Heart left ventricle (tissue), 16 donors: ENCODE results near the gene PSEN2. TPM values are rescaled to one million over a fixed set of nuclear protein-coding genes. Genes with fewer than 3 reads are reported as not detected.
"Not testable (repeated sequence)": the region's sequence is repeated elsewhere in the genome, so short reads cannot be mapped to it uniquely, and the experiment has no call there.

Experiments used
- ATAC-seq, 4 donors: fragments of 200-7000 bp; cut with Tn5 transposase; one replicate each; pipeline ENCODE4 v1.9.1; 2020 to 2022; ENCODE audit warnings: moderate library complexity in 4 of 4, mild to moderate bottlenecking in 3 of 4, moderate number of reproducible peaks in 1 of 4
- DNase-seq, 5 donors: peaks; one replicate each; pipeline ENCODE4 v3.0.0-alpha.2; 2020
- H3K27ac ChIP-seq, 12 donors: fragments of 200-600 bp; sonication (generic) in 4 of 12; one replicate each; pipeline versions ENCODE4 v1.5.0 to v1.8.0; 2016 to 2022; ENCODE audit warnings: mild to moderate bottlenecking in 2 of 12
- H3K27me3 ChIP-seq, 9 donors: fragments of 200-600 bp; sonication (generic) in 2 of 9; one replicate each; pipeline versions ENCODE4 v1.5.1 to v1.8.0; 2016 to 2022; ENCODE audit warnings: mild to moderate bottlenecking in 3 of 9
- H3K36me3 ChIP-seq, 9 donors: fragments of 200-600 bp; sonication (generic) in 2 of 9; one replicate each; pipeline versions ENCODE4 v1.5.0 to v1.8.0; 2018 to 2022; ENCODE audit warnings: mild to moderate bottlenecking in 2 of 9
- H3K4me1 ChIP-seq, 12 donors: fragments of 200-600 bp; sonication (generic) in 4 of 12; one replicate each; pipeline versions ENCODE4 v1.5.0 to v1.8.0; 2016 to 2022; ENCODE audit warnings: mild to moderate bottlenecking in 3 of 12
- H3K4me3 ChIP-seq, 12 donors: fragments of 200-600 bp; sonication (generic) in 4 of 12; one replicate each; pipeline versions ENCODE4 v1.5.0 to v1.8.0; 2017 to 2022; ENCODE audit warnings: mild to moderate bottlenecking in 9 of 12, moderate library complexity in 4 of 12
- H3K9me3 ChIP-seq, 12 donors: fragments of 200-600 bp; sonication (generic) in 4 of 12; one replicate each; pipeline versions ENCODE4 v1.5.0 to v1.8.0; 2016 to 2022; ENCODE audit warnings: mild to moderate bottlenecking in 1 of 12
- CTCF ChIP-seq, 12 donors: fragments of 200-600 bp; sonication (generic) in 4 of 12; IDR thresholded peaks; one replicate each; pipeline versions ENCODE4 v1.5.0 to v1.8.0; 2018 to 2022; ENCODE audit warnings: antibody characterized with exemption in 12 of 12, mild to moderate bottlenecking in 5 of 12
- POLR2A ChIP-seq, 2 donors: fragments of 450-650 bp; IDR thresholded peaks; one replicate each; pipeline ENCODE4 v1.6.1; 2017; ENCODE audit warnings: antibody characterized with exemption in 2 of 2, mild to moderate bottlenecking in 2 of 2, moderate library complexity in 2 of 2
- WGBS, 4 donors: extraction: QIAGEN DNeasy Blood & Tissue Kit in 2 of 4; methylation state at CpG; one replicate each; pipeline versions ENCODE4 v1.1.5 to v1.1.7; 2013 to 2018; 5-methylcytosine and 5-hydroxymethylcytosine counted together
- intact Hi-C, 10 donors: fragments of 100-400 bp; cut with DNase I; formaldehyde crosslinking; loops; one replicate each; pipeline versions ENCODE4 v1.11.1 to v1.14.2; 2022
- polyA plus RNA-seq, 2 donors: library from polyadenylated mRNA; stranded (reverse); fragments of 200-250 nt; gene quantifications; one replicate each; pipeline ENCODE4 v1.2.3, GENCODE V29; 2013
- total RNA-seq, 9 donors: library from RNA; depleted of rRNA in 2 of 9; stranded (reverse); fragments of >200 nt in 2 of 9; fragmentation: NEBNext Ultra II Directional in 3 of 9; extraction: Animal tissue kit (Norgen Biotek cat#: 25700) in 3 of 9; gene quantifications; one replicate each; pipeline versions ENCODE4 v1.1.0 to v1.2.4, GENCODE V29; 2016 to 2023
- donor health status: ischemic (EF 13 %, LVEDD 7.1; RV severe dilation, severe dysfunction).
- donor health status: healthy with polysubstance abuse.
- donor health status: DM: no; HTN: yes; CAD: no.
- donor health status: DM: no; HTN: no; CAD: no.
- donor health status: ischemic (EF 25% LVEDD 6.9; RV normal size, moderate dysfunction).
- donor health status: ischemic (EF 25% LVEDD 5.7; RV mildly dilated, moderate dysfunction).
- donor health status: healthy.
- donor health status: DM: yes; HTN: yes; CAD: no.
- donor health status: ischemic (EF 35%, LVEDD 5.7; RV mildly dilated, moderate dysfunction).
- donor health status: nonischemic (EF 11% LVEDD 7.7; RV severe dilation, severe dysfunction).
- donor health status: DM: yes; HTN: yes; CAD: no.
- donor health status: PGD.
- donor health status: ischemic (EF 29% LVEDD 5.4; RV normal size, mild dysfunction).
- donor health status: nonischemic (EF 23%, LVEDD 6.1; RV moderate dilation, normal function).

PSEN2 gene
- total and polyA plus RNA-seq, 11 donors = 12.3 to 30.9 (median 19.5) TPM

- no peak overlapping the region for H3K27ac ChIP-seq
- H3K27me3 ChIP-seq = no peaks in the 10 kb centered on the region
- H3K9me3 ChIP-seq = no peaks in the 10 kb centered on the region
- ATAC-seq = no peak
- DNase-seq = no peak
- TF ChIP-seq POLR2A (IDR thresholded peaks at IDR 0.05) = no peak
- no peak for TF ChIP-seq CTCF (IDR thresholded peaks at IDR 0.05)
- no peak overlapping the region for H3K4me3 ChIP-seq
- H3K4me1 ChIP-seq = peaks cover 0 to 20% (median 14%) of the 10 kb centered on the region in 12 donors
- no peaks in the 10 kb centered on the region for H3K36me3 ChIP-seq
- intact Hi-C loops = loop anchor here (2.0 to 10.0 kb wide), 12 partner anchors 87 to 404 kb away; partner anchors contain the start of genes STUM (in 6 of the 10) and ITPKB (in 3 of the 10)
- WGBS, 4 donors = 93 to 100% (median 96%) methylated on average over 2 of the region's 2 CpGs
Measured at GRCh38 chr1:226829105-226829504, 41.3 kb upstream of the PSEN2 start.

DNA sequence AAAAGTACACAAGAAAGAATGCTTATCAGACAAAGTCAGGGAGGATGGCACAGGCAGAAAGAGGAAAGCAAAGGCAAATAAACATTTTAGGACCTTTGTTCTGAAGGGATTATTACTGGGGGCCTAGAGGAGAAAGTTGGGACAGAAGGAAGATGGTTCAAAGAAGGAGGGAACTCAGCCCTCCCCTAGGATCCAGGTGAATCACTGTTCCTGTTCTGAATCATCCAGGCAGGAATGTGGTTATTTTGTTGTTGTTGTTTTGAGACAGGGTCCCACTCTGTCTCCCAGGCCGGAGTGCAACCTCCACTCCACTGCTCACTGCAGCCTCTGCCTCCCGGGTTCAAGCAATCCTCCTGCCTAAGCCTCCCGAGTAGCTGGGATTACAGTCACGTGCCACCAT is 38.5 kb upstream of the PSEN2 start:
- no peak for TF ChIP-seq POLR2A (IDR thresholded peaks at IDR 0.05)
- no peak for TF ChIP-seq CTCF (IDR thresholded peaks at IDR 0.05)
- Histone ChIP-seq H3K4me3 (no peak overlapping the region), H3K36me3 (no peaks in the 10 kb centered on the region), H3K9me3 (no peaks in the 10 kb centered on the region), H3K4me1 (peaks cover 0 to 17% (median 14%) of the 10 kb centered on the region in 12 donors), H3K27ac (no peak overlapping the region), H3K27me3 (no peaks in the 10 kb centered on the region)
- ATAC-seq = no peak
- no peak for DNase-seq
- intact Hi-C loops = no loop called here
- WGBS, 4 donors = 92 to 100% (median 95%) methylated on average over 4 of the region's 4 CpGs

GRCh38 chr1:226832613-226833012 is 37.8 kb upstream of the PSEN2 start:
- ATAC-seq = no peak
- 83 to 97% (median 94%) methylated on average over 9 of the region's 9 CpGs for WGBS, 4 donors
- Histone ChIP-seq H3K27ac (no peak overlapping the region), H3K36me3 (no peaks in the 10 kb centered on the region), H3K4me1 (peaks cover 0 to 10% (median 9%) of the 10 kb centered on the region in 12 donors), H3K4me3 (no peak overlapping the region), H3K27me3 (no peaks in the 10 kb centered on the region), H3K9me3 (no peaks in the 10 kb centered on the region)
- intact Hi-C loops = no loop called here
- TF ChIP-seq CTCF (IDR thresholded peaks at IDR 0.05) (no peak), POLR2A (IDR thresholded peaks at IDR 0.05) (no peak)
- no peak for DNase-seq

DNA sequence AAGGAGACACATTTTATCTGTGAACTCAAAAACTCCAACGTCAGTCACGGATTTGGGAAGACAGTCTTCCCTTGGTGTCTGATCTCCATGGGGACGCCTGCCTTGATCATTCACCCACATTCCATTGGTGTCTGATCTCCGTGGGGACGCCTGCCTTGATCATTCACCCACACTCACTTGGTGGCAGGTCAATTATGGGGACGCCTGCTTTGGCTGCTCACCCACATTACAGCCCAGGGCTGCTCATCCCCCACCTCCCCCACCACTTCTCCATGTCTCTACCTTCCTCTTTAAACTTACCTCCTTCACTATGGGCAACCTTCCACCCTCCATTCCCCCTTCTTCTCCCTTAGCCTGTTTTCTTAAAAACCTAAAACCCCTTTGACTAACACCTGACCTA is 36.2 kb upstream of the PSEN2 start:
- H3K4me3 ChIP-seq, ATAC-seq, intact Hi-C loops: not testable (repeated sequence)

GRCh38 chr1:226835396-226835795 is 35.0 kb upstream of the PSEN2 start:
- WGBS, 4 donors = 88 to 96% (median 94%) methylated on average over 7 of the region's 7 CpGs
- DNase-seq, H3K27me3 ChIP-seq, H3K27ac ChIP-seq, H3K9me3 ChIP-seq, ATAC-seq, intact Hi-C loops, H3K36me3 ChIP-seq, H3K4me3 ChIP-seq, H3K4me1 ChIP-seq: not testable (repeated sequence)

More for the DNA sequence above, 36.2 kb upstream of the PSEN2 start:
- not testable (repeated sequence) for H3K9me3 ChIP-seq, H3K36me3 ChIP-seq, DNase-seq, H3K4me1 ChIP-seq, H3K27me3 ChIP-seq, H3K27ac ChIP-seq
- WGBS, 4 donors = 88 to 94% (median 92%) methylated on average over 6 of the region's 6 CpGs

GRCh38 chr1:226837966-226838365 is 32.5 kb upstream of the PSEN2 start:
- H3K4me3 ChIP-seq, ATAC-seq, H3K27me3 ChIP-seq, H3K36me3 ChIP-seq, DNase-seq, H3K27ac ChIP-seq, H3K4me1 ChIP-seq, intact Hi-C loops, H3K9me3 ChIP-seq: not testable (repeated sequence)
- WGBS, 4 donors = 84 to 95% (median 90%) methylated on average over 2 of the region's 2 CpGs
